HepG2 (cell line): Measurements from ENCODE around the gene USP12. TPM values are rescaled to one million over a fixed set of nuclear protein-coding genes. Genes with fewer than 3 reads are reported as not detected.

Source experiments
- IRX3 ChIP-seq: sonication (generic); formaldehyde crosslinking; IDR thresholded peaks from 2 replicates; pipeline ENCODE4 v1.8.1; 2023; ENCODE audit warnings: mild to moderate bottlenecking, low read depth, missing genetic modification reagents, borderline replicate concordance
- ZNF280B ChIP-seq: sonication (generic); formaldehyde crosslinking; IDR thresholded peaks from 2 replicates; pipeline ENCODE4 v1.5.0; 2020; ENCODE audit warnings: missing genetic modification reagents, mild to moderate bottlenecking, borderline replicate concordance
- ZNF280D ChIP-seq: sonication (generic); formaldehyde crosslinking; IDR thresholded peaks from 2 replicates; pipeline ENCODE4 v1.5.1; 2020; ENCODE audit warnings: mild to moderate bottlenecking, missing genetic modification reagents
- polyA plus RNA-seq, 8 experiments: library from polyadenylated mRNA; depleted of rRNA in 3 of 8; stranded (reverse) in 7 of 8; unstranded in 1 of 8; fragments of >200 nt; fragmentation: Illumina TruSeq in 4 of 8; extraction: Trizol in 4 of 8; gene quantifications; 2 replicates each; pipeline versions ENCODE4 v1.2.1 to v1.2.3, GENCODE V29; 2011 to 2016; ENCODE audit warnings: low read depth in 4 of 8, missing spikeins in 1 of 8, mixed read lengths in 1 of 8; ENCODE audit not compliant: insufficient read depth in 1 of 8
- total RNA-seq, 5 experiments: library from RNA; depleted of rRNA; stranded (reverse); fragments of >200 nt; fragmentation: Illumina TruSeq; extraction: Trizol; gene quantifications; 2 replicates each; pipeline ENCODE4 v1.2.3, GENCODE V29; 2016; ENCODE audit warnings: low read depth in 1 of 5
- TF ChIP-seq, protein P1 (sequence below): sonication (generic); formaldehyde crosslinking; IDR thresholded peaks from 2 replicates; pipeline ENCODE4 v1.5.1; 2020; ENCODE audit warnings: mild to moderate bottlenecking, missing genetic modification reagents, moderate library complexity
- TF ChIP-seq, protein P2 (sequence below): sonication (generic); formaldehyde crosslinking; IDR thresholded peaks from 2 replicates; pipeline ENCODE4 v1.4.0; 2020; ENCODE audit warnings: mild to moderate bottlenecking, missing genetic modification reagents
- TF ChIP-seq, protein P3 (sequence below): sonication (generic); formaldehyde crosslinking; IDR thresholded peaks from 2 replicates; pipeline ENCODE4 v1.4.0; 2020; ENCODE audit warnings: missing genetic modification reagents, mild to moderate bottlenecking, borderline replicate concordance

The USP12 gene
- total and polyA plus RNA-seq, 2 of the 13 experiments (the other 11 are each of a cell fraction or from before 2014, with no cell fraction given): 9.8 to 19.5 TPM

DNA sequence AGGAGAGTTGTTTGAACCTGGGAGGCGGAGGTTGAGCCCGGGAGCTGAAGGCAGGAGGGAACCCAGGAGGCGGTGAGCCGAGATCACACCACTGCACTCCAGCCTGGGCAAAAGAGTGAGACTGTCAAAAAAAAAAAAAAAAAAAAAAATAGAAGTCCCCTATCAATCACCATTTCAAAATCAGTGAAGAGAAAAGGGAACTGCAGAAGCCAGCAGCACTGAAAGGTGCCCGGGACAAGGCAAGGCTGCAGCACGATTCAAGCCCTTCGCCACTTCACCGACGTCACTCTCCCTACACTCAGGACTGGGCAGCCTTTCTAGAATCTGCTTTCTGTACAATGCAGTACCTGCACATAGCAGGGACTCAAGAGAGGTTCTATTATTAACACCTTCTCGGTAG lies 21.9 kb upstream of the USP12 start (continued):
- TF ChIP-seq, protein P1, sequence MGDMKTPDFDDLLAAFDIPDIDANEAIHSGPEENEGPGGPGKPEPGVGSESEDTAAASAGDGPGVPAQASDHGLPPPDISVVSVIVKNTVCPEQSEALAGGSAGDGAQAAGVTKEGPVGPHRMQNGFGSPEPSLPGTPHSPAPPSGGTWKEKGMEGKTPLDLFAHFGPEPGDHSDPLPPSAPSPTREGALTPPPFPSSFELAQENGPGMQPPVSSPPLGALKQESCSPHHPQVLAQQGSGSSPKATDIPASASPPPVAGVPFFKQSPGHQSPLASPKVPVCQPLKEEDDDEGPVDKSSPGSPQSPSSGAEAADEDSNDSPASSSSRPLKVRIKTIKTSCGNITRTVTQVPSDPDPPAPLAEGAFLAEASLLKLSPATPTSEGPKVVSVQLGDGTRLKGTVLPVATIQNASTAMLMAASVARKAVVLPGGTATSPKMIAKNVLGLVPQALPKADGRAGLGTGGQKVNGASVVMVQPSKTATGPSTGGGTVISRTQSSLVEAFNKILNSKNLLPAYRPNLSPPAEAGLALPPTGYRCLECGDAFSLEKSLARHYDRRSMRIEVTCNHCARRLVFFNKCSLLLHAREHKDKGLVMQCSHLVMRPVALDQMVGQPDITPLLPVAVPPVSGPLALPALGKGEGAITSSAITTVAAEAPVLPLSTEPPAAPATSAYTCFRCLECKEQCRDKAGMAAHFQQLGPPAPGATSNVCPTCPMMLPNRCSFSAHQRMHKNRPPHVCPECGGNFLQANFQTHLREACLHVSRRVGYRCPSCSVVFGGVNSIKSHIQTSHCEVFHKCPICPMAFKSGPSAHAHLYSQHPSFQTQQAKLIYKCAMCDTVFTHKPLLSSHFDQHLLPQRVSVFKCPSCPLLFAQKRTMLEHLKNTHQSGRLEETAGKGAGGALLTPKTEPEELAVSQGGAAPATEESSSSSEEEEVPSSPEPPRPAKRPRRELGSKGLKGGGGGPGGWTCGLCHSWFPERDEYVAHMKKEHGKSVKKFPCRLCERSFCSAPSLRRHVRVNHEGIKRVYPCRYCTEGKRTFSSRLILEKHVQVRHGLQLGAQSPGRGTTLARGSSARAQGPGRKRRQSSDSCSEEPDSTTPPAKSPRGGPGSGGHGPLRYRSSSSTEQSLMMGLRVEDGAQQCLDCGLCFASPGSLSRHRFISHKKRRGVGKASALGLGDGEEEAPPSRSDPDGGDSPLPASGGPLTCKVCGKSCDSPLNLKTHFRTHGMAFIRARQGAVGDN: no peak
- TF ChIP-seq ZNF280D (CRISPR knock-in tag) (no peak), IRX3 (no peak), ZNF280B (CRISPR knock-in tag) (no peak)
- TF ChIP-seq, protein P2, sequence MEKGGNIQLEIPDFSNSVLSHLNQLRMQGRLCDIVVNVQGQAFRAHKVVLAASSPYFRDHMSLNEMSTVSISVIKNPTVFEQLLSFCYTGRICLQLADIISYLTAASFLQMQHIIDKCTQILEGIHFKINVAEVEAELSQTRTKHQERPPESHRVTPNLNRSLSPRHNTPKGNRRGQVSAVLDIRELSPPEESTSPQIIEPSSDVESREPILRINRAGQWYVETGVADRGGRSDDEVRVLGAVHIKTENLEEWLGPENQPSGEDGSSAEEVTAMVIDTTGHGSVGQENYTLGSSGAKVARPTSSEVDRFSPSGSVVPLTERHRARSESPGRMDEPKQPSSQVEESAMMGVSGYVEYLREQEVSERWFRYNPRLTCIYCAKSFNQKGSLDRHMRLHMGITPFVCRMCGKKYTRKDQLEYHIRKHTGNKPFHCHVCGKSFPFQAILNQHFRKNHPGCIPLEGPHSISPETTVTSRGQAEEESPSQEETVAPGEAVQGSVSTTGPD: no peak
- TF ChIP-seq, protein P3, sequence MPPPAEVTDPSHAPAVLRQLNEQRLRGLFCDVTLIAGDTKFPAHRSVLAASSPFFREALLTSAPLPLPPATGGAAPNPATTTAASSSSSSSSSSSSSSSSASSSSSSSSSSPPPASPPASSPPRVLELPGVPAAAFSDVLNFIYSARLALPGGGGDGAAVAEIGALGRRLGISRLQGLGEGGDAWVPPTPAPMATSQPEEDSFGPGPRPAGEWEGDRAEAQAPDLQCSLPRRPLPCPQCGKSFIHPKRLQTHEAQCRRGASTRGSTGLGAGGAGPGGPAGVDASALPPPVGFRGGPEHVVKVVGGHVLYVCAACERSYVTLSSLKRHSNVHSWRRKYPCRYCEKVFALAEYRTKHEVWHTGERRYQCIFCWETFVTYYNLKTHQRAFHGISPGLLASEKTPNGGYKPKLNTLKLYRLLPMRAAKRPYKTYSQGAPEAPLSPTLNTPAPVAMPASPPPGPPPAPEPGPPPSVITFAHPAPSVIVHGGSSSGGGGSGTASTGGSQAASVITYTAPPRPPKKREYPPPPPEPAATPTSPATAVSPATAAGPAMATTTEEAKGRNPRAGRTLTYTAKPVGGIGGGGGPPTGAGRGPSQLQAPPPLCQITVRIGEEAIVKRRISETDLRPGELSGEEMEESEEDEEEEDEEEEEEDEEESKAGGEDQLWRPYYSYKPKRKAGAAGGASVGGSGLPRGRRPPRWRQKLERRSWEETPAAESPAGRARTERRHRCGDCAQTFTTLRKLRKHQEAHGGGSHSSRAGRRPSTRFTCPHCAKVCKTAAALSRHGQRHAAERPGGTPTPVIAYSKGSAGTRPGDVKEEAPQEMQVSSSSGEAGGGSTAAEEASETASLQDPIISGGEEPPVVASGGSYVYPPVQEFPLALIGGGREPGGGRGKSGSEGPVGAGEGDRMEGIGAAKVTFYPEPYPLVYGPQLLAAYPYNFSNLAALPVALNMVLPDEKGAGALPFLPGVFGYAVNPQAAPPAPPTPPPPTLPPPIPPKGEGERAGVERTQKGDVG: no peak
